ENCODE data around the gene MTMR3.
"Not testable (repeated sequence)": the region's sequence is repeated elsewhere in the genome, so short reads cannot be mapped to it uniquely, and the experiment has no call there.

The MTMR3 gene

DNA sequence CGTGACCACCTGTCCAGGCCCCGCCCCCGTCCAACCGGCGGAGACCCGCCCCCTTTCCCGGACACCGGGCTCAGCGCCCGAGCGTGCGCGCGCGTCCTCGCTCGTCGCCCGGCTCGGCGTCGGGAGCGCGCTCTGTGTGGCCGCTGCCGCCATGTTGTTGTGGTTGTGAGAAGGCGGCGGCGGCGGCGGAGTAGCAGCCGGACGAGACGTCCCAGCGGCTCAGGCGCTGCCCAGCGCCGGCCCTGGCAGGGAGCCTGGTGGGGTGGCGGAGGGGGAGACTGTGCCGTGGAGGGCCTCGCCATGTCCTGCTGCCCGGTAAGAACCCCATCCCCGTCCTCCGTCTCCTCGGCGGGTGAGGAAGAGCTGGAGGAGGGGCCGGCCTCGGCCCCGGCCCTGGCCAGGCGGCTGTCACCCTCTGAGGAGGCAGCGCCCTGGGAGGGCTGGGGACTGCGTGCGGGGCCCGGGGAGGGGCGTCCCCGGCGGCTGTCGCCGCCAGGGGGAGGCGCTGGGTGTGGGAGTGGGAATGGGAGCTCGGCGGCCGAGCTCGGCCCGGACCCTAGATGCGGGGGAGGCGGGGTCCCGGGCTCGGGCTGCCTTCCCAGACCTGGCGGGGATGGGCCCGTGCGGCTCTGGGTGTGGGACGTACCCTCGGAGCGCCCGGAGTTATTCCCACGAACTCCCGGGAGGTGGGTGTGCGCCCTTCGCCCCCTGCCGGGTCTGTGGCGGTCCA lies at the start of gene MTMR3:
Gene MTMR3 (plus strand): TSS at position 130 of the 730 bp plus-strand sequence. CDS start 87,886 bp downstream, outside the sequence.
- DNase-seq: peak; percentile 77 to 97

DNA sequence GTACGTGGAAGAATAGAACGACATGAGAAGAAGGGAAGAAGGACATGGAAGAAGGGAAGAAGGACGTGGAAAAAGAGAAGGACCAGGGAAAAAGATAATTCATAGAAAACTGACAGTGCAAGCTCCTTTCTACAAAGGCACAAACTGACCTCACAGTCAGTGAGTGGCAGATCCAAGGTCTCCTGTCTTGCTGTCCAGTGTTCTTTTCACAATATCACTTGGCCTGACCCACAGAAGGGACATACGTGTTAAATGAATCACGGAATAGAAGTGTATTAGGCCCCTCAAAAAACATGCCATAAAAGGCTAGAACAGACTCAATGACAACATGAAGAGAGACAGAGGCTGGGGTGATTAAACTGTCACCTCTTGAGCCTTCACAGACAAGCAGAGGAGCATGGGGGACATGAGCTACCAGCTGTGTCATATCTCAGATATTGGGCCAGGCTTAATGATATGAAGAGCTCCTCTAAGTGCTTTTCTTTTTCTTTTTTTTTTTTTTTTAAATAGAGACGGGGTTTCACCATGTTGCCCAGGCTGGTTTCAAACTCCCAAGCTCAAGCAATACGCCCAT lies 49.5 kb upstream of the MTMR3 start:
- no peak for DNase-seq

DNA sequence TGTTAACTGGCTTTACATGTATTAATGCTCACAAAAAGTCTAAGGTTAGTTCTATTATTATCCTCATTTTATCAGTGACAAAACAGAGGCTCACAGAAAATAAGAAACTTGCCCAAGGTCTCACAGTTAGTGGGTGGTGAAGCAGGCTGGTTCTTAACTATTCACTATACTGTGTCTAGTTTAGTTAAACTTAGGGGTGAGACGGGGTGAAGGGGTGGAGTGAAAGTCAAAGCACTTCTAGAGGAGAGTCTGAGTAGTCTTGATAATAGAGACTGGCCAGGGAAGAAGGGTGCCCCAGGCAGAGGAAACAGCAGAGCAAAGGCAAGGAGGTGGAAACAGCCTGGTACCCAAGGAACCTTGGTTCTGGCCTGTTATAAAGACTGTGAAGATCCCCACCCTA lies 48.9 kb upstream of the MTMR3 start:
- DNase-seq: no peak

DNA sequence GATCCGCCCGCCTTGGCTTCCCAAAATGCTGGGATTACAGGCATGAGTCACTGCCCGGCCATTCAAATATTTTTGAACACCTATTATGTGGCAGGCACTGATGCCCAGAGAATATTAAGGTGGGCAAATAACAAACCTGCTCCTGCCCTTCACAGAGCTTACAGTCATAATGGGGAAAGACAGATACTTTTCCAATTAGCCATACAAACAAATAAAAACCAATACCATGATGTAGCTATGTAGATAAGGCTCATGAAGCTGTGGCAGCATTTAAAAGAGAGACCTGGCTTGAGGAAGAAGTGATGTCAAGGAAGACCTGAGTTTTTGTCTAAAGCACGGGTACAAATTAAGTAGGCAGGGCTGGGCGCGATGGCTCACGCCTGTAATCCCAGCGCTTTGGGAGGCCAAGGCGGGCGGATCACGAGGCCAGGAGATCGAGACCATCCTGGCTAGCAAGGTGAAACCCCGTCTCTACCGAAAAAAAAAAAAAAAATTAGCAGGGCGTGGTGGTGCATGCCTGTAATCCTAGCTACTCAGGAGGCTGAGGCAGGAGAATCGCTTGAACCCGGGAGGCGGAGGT lies 46.1 kb upstream of the MTMR3 start:
- not testable (repeated sequence) for DNase-seq

DNA sequence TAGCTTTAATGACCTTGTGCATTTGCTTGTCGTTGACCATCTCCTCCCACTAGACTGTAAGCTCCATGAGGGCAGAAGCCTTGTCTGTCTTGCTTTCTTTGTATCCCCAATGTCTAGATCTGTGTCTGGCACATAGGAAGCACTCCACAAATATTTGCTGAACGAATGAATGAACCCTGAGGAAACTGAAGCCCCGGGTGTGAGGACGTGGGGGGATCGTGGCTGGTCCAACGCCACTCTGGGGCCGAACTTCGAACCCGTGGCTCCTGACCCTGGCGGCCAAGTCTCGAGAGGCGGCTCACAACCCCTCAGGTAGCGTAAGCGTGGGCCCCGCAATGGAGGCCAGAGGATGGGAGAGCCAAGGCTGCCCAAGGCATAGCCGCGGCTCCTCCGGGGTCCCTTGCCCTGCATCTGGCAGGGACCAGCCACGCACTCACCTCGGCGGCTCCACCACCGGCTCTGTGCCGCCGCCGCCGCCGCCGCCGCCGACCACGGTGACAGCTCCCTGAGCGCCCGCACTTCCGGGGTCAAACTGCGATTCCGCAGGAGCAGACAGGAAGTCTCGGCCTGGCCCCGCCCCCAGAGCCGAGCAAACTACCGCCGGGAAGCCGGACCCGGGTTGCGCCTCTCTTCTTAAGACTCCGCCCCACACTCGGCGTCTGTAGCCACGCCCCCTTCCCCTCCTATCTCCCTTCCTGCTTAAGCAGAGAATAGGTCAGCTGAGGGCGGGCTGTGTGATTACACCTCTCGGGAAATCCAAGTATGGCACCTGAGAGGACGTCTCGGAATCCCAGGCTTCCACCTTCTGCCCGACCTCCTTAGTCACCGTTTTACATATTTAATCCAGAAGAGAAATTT lies 45.0 kb upstream of the MTMR3 start, which contains the start of gene ASCC2:
Gene ASCC2 (minus strand): TSS at position 534 of the 858 bp plus-strand sequence. CDS start 5,949 bp downstream, outside the sequence.
- peak; percentile 97 to 98 for DNase-seq

DNA sequence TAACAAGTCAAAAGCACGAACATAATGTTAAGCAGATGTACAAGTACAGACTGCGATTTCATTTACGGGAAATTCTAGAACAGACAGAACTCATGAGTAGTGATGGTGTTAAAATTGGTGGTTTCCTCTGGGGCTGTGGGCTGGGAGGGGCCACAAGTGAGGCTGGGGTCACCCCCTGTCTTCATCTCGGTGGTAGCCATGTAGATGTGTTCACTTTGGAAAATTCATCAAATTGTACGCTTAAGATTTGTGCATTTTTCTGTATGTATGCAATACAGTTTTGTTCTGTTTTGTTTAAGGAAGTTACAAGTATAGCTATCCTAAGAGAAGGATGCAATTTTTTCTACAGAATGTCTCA lies 44.4 kb upstream of the MTMR3 start:
- no peak for DNase-seq

DNA sequence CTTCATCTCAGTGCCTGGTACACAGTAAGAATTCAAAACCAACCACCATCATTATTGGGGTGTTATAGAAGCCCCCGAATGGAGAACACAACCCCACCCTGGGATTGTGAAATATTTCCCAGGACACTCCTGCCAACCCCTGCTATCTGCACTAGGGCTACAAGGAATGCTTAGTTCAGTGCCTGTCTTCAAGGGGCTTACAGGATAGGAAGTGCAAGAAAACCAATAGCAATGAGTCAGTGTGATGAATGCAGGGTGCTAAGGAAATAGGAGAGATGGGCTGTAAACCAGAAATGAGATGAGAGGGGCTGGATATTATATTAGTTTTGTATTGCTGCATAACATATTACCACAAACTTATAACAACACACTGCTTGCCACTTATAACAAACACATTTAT lies 43.9 kb upstream of the MTMR3 start:
- no peak for DNase-seq

DNA sequence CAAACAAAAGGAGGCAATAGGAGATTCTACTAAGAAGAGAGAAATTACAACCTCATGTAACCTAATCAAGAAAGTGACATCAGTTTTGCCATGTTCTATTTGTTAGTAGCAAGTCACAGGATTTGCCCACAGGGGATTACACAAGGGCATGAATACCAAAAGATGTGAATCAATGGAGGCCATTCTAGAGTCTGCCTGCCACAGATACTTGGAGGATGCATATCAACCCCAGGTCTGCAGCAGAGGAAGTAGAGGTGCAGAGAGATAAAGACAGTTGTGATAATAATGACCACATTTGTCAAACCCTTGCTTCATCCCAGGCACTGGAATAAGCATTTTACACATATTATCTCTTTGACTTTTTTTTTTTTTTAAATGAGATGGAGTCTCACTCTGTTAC lies 42.5 kb upstream of the MTMR3 start:
- no peak for DNase-seq

DNA sequence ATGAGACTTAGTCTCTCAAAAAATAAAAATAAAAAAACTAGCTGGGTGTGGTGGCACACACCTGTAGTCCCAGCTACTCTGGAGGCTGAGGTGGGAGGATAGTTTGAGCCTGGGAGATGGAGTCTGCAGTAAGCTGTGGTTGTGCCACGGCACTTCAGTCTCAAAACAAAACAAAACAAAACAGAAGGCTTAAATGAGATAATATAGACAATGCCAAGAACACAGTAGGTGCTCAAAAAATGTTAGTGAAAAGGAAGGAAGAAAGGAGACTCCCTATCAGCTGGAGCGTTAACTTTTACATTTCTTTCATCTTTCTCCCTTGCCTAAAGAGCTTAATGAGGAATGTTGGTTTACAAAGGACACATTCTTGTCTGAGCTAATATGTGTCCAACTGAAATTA lies 40.8 kb upstream of the MTMR3 start:
- DNase-seq: no peak

DNA sequence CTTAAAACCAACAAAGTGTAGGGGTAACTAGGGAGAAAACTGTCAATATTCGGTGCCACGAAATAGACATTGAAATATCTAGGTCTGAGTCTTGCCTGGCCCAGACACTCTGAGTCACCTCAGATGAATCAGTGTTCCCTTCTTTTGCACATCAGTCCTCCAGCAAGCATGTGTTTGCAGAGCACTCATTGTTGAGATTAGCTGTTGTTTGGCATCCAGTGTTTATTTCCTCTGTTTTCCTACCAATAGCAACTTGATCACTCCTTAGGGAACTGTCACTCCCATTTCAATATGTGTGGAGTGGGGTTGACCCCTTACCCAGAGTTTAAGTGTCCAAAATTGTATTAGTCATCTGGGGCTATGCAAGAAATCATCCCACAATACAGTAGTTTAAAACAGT lies 40.2 kb upstream of the MTMR3 start:
- DNase-seq: no peak

DNA sequence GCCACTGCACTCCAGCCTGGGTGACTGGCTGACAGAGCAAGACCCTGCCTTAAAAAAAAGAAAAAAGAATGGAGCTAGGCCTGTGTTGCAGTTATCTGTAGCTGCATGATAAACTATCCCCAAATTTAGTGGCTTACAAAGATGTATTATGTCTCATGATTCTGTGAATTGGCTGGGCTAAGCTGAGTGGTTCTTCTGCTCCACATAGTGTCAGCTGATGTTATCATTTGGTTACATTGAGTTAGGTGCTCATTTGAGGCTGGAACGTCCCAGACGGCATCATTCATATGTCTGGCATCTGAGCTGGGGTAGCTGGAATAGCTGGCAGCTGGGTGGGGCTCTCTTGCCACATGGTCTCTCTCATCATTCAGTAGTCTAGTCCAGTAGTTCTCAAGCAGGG lies 36.7 kb upstream of the MTMR3 start:
- DNase-seq: no peak

DNA sequence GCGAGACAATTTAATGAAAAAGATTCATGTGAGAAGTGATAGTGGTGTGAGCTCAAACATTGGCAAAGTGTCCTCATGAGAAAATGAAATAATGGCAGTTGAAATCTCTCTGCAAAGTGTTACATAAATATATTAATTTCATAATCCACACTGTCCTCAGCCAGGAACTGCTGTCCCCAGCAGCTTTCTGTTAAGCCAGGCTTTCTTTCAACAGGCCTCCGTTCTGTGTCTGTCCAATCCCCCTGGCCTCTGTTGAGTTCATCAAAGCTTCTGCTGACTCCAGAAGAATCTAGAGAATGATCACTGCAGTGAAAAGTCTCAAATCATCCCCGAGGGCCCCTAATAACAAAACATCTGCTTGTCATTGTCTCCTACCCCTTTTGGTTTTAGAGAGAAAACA lies 34.9 kb upstream of the MTMR3 start:
- no peak for DNase-seq

DNA sequence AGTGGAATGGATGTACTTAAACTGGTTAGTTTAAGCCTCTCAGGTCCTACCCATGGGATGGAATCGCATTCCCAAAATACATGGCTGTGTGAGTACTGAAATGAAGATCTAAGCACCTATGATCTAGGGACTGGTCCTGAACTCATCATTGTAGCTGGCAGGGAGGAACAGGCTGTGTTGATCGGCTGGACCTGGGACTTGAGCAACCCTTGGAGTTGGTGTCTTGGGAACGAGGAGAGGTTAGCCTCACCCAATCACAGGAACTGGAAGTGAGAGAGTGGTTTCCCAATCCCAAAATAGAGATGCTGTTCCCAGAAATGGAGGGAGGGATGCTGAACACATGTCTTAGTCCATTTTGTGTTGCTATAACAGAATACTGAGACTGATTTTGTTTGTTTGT lies 28.5 kb upstream of the MTMR3 start:
- no peak for DNase-seq

DNA sequence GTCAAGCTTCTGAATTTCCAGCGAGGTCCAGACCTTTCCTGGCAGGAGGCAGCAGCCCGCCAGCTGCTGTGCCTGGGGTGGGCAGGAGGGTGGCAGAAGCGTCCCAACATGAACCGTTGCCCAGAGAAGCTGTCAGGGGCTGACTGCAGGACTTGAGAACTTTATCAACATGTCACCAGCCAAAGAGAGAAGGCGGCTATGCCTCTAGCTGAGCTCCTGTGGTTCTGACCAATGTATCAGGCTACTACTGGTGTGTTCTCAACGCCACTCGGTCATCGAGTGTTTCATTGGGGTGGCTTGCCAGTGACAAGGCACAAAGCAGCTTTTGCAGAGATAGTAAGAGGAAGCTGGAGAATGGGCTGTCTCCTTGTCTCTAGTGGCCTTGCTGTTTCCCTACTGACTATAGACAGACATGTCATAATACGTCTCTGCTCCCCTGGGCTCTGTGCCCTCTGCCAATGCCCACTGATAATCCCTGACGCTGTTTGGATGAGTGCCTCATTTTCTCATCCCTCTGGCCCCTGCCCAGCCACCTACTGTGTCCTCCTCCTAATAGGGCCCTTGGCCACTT lies 27.3 kb upstream of the MTMR3 start:
- peak; percentile 45 to 80 for DNase-seq

DNA sequence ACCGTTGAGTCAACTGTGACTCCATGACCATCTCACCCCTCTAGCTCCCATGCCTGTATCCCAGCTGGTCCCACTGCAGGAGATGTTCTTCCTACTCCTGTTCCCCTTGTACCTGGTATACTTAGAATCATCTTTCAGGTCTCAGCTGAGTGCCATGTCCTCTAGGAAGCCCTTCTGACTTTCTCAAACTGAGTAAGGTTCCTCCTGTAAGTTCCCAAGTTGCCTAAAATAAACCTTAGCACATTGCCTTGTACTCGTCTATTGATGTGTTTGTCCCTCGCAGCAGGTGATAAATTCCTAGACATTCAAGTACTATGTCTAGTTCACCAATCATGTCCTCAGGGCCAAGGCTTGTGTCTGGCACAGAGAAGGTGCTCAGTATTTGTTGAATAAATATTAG lies 26.5 kb upstream of the MTMR3 start:
- DNase-seq: no peak

DNA sequence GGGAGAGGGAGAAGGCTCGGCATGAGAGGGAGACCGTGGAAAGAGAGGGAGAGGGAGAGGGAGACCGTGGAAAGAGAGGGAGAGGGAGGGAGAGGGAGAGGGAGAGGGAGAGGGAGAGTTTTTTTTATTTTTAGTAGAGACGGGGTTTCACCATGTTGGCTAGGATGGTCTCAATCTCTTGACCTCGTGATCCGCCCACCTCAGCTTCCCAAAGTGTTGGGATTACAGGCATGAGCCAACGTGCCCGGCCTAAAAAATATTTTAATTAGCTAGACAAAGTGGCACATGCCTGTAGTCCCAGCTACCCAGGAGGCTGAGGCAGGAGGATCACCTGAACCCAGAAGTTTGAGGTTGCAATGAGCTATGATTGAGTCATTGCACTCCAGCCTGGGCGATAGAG lies 23.9 kb upstream of the MTMR3 start:
- not testable (repeated sequence) for DNase-seq

DNA sequence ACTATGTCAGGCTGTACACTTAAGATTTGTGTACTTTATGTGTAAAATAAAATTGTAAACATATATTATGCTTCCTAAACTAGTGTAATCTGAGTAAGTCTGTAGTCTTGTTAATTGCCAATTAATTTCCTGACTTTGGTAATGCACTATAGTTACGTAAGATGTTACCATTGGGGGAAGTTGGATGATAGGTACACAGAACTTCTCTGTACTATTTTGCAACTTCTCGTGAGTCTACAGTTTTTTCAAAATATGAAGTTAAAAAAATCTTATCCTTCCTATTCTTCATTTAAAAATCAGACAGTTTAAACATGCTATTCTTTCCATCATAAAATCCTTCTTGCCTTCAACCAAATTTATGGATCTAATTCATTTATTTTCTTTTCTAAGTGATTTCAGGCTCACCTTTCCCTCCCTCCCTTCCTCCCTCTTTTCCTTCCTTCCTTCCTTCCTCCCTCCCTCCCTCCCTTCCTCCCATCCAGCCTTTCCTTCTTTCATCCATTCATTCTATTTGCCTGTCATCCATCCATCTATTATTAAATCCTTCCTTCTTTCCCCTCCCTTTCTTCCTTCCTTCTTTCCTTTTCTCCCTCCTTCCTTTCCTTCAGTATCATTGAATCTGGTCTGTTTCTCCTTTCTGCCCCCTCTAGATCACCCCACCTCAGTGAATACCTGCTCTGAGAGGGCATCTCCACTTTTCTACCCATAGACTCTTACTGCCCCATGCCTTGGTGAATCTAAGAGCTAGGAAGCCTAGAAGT lies 22.8 kb upstream of the MTMR3 start:
- no peak for DNase-seq

DNA sequence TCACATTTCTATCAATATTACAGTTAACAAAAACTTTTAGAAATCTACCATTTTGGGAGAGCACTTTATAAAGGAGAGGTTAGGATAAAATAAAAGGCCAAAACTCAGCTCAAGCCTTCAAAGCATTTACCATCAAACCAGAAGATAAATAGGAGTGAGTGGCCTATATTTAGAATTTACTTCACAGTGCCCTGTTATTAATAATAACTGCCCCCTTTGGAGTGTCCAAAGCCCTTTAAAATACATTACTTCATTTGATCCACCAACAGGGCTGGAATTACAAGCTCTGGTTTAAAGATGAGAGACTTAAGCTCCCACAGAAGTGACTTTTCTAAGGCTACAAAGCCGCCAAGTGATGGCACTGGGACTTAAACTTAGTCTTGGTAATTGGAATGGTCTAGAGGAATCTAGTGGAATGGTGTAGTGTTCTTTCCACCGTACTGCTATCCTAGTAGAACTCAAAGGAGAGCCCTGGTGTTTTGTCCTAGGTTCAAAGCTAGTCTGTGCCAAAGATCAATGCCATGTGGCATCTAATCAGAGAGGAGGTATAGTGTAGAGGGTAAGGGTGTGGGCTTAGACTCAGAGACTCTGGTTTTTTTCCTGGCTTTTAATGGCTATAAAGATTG lies 21.2 kb upstream of the MTMR3 start:
- DNase-seq: no peak

DNA sequence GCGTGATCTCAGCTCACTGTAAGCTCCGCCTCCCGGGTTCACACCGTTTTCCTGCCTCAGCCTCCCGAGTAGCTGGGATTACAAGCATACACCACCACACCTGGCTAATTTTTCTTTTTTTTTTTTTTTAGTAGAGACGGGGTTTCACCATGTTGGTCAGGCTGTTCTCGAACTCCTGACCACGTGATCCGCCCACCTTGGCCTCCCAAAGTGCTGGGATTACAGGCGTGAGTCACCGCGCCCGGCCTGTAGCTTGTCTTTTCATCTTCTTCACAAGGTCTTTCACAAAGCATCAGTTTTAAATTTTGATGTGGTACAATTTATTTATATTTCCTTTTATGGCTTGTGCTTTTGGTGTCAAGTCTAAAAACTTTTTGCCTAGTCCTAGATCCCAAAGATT lies 17.4 kb upstream of the MTMR3 start:
- DNase-seq: not testable (repeated sequence)

DNA sequence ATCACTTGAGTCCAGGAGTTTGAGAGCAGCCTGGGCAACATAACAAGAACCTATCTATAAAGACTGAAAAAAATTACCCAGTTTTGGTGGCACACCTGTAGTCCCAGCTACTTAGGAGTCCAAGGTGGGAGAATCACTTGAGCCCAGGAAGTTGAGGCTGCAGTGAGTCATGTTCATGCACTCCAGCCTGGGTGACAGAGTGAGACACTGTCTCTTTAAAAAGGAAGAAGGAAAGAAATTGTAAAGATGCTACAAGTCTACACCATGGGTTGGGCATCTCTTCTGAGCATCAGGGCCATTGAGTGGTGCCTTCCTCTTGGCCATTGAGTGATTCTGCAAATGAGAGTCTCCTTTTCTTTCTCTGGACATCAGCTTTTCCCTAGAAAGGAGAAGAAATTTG lies 15.7 kb upstream of the MTMR3 start:
- no peak for DNase-seq

DNA sequence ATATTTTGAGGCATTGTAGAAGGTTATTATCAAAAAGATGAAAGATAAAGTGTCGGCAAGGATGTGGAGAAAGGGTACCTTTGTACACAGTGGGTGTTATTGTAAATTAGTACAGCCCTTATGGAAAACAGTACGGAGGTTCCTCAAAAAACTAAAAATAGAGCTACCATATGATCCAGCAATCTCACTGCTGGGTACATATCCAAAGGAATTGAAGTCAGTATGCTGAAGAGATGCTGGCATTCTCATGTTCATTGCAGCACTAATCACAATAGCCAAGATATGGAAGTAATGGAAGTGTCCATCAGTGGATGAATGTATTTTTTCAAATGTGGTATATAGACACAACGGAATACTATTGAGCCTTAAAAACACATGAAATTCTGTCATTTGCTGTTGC lies 15.1 kb upstream of the MTMR3 start:
- DNase-seq: no peak

DNA sequence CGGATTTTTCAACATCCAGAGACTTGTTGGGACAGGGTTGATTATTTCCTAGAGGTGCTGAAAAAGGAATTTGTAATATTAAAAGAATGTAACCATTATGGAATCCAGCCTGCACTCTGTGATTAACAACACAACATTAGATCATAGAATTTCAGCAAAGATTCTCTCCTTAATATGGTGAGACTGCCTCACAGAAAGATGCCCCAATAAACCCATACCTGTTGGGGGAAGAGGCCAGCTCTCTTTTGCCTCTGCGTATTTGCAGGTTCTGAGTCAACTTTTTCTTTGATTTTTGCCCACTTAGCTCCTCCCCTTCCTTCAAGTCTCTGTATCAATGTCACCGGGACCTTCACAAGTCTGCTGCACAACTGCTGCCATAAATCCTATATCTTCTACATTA lies 12.4 kb upstream of the MTMR3 start:
- DNase-seq: no peak
